HepG2 (cell line): ENCODE data around the gene STAT4. TPM values are rescaled to one million over a fixed set of nuclear protein-coding genes. Genes with fewer than 3 reads are reported as not detected.

Experiments
- CBFB ChIP-seq: sonication (generic); formaldehyde crosslinking; IDR thresholded peaks from 2 replicates; pipeline ENCODE4 v1.4.0; 2020; ENCODE audit warnings: missing genetic modification reagents
- E2F1 ChIP-seq: sonication (generic); formaldehyde crosslinking; IDR thresholded peaks from 2 replicates; pipeline ENCODE4 v1.5.0; 2020; ENCODE audit warnings: missing genetic modification reagents
- FOSL2 ChIP-seq: sonication (generic); formaldehyde crosslinking; IDR thresholded peaks from 2 replicates; pipeline ENCODE4 v1.4.0; 2020; ENCODE audit warnings: missing genetic modification reagents
- FOXO1 ChIP-seq: sonication (generic); formaldehyde crosslinking; IDR thresholded peaks from 2 replicates; pipeline ENCODE4 v1.4.0; 2020; ENCODE audit warnings: missing genetic modification reagents
- FOXO4 ChIP-seq: sonication (generic); formaldehyde crosslinking; conservative IDR thresholded peaks from 2 replicates; pipeline ENCODE4 v1.8.1; 2023; ENCODE audit warnings: missing genetic modification reagents
- GFI1 ChIP-seq: sonication (generic); formaldehyde crosslinking; IDR thresholded peaks from 2 replicates; pipeline ENCODE4 v1.5.0; 2020; ENCODE audit warnings: missing genetic modification reagents, mild to moderate bottlenecking, borderline replicate concordance
- IKZF5 ChIP-seq: IDR thresholded peaks from 2 replicates; pipeline ENCODE4 v1.6.1; 2018; ENCODE audit warnings: missing genetic modification reagents, mild to moderate bottlenecking, missing compliant biosample characterization
- IRF1 ChIP-seq: sonication (generic); formaldehyde crosslinking; IDR thresholded peaks from 2 replicates; pipeline ENCODE4 v1.4.0; 2020; ENCODE audit warnings: low read depth, mild to moderate bottlenecking, missing genetic modification reagents
- KLF6 ChIP-seq: IDR thresholded peaks from 2 replicates; pipeline ENCODE4 v1.8.0; 2016; ENCODE audit warnings: missing biosample characterization, missing genetic modification reagents
- MYPOP ChIP-seq: sonication (generic); formaldehyde crosslinking; IDR thresholded peaks from 2 replicates; pipeline ENCODE4 v1.8.1; 2023; ENCODE audit warnings: mild to moderate bottlenecking, moderate library complexity, missing genetic modification reagents
- NCOR1 ChIP-seq: fragments of 200-600 bp; sonication (generic); IDR thresholded peaks from 2 replicates; pipeline ENCODE4 v1.7.0; 2017; ENCODE audit warnings: antibody characterized with exemption, low read length, borderline replicate concordance
- NFRKB ChIP-seq: fragments of 450-650 bp; IDR thresholded peaks from 2 replicates; pipeline ENCODE4 v1.6.1; 2017
- REXO4 ChIP-seq: sonication (generic); formaldehyde crosslinking; IDR thresholded peaks from 2 replicates; pipeline ENCODE4 v1.8.0; 2022; ENCODE audit warnings: missing genetic modification reagents, mild to moderate bottlenecking, borderline replicate concordance
- SMYD3 ChIP-seq: sonication (generic); formaldehyde crosslinking; IDR thresholded peaks from 2 replicates; pipeline ENCODE4 v1.8.1; 2023; ENCODE audit warnings: mild to moderate bottlenecking, missing genetic modification reagents
- ZBTB7B ChIP-seq: sonication (generic); formaldehyde crosslinking; IDR thresholded peaks from 2 replicates; pipeline ENCODE4 v1.4.0; 2020; ENCODE audit warnings: missing genetic modification reagents
- ZFYVE20 ChIP-seq: sonication (generic); formaldehyde crosslinking; IDR thresholded peaks from 2 replicates; pipeline ENCODE4 v1.8.0; 2023; ENCODE audit warnings: low read depth, mild to moderate bottlenecking, moderate library complexity, missing genetic modification reagents, borderline replicate concordance
- ZNF225 ChIP-seq: sonication (generic); formaldehyde crosslinking; IDR thresholded peaks from 2 replicates; pipeline ENCODE4 v1.4.0; 2020; ENCODE audit warnings: mild to moderate bottlenecking, missing genetic modification reagents
- ZNF33A ChIP-seq: sonication (generic); formaldehyde crosslinking; IDR thresholded peaks from 2 replicates; pipeline ENCODE4 v1.5.1; 2020; ENCODE audit warnings: missing genetic modification reagents, mild to moderate bottlenecking, moderate library complexity, borderline replicate concordance
- ZNF597 ChIP-seq: sonication (generic); formaldehyde crosslinking; IDR thresholded peaks from 2 replicates; pipeline ENCODE4 v1.5.0; 2020; ENCODE audit warnings: missing genetic modification reagents
- ZNF790 ChIP-seq: sonication (generic); formaldehyde crosslinking; IDR thresholded peaks from 2 replicates; pipeline ENCODE4 v1.8.0; 2022; ENCODE audit warnings: missing genetic modification reagents, mild to moderate bottlenecking, borderline replicate concordance
- polyA plus RNA-seq, 8 experiments: library from polyadenylated mRNA; depleted of rRNA in 3 of 8; stranded (reverse) in 7 of 8; unstranded in 1 of 8; fragments of >200 nt; fragmentation: Illumina TruSeq in 4 of 8; extraction: Trizol in 4 of 8; gene quantifications; 2 replicates each; pipeline versions ENCODE4 v1.2.1 to v1.2.3, GENCODE V29; 2011 to 2016; ENCODE audit warnings: low read depth in 4 of 8, missing spikeins in 1 of 8, mixed read lengths in 1 of 8; ENCODE audit not compliant: insufficient read depth in 1 of 8
- total RNA-seq, 5 experiments: library from RNA; depleted of rRNA; stranded (reverse); fragments of >200 nt; fragmentation: Illumina TruSeq; extraction: Trizol; gene quantifications; 2 replicates each; pipeline ENCODE4 v1.2.3, GENCODE V29; 2016; ENCODE audit warnings: low read depth in 1 of 5

The STAT4 gene
- total and polyA plus RNA-seq, 2 of the 13 experiments (the other 11 are each of a cell fraction or from before 2014, with no cell fraction given) = 0.37 TPM; not detected in 1

GRCh38 chr2:191020221-191020741 is 130.5 kb downstream of the STAT4 start (continued):
- TF ChIP-seq E2F1 (CRISPR knock-in tag) = peak; percentile 99
- TF ChIP-seq FOSL2 (CRISPR knock-in tag) = peak; percentile 89
- TF ChIP-seq ZNF33A (CRISPR knock-in tag) = peak; percentile 97
- TF ChIP-seq IKZF5 (CRISPR knock-in tag) = peak; percentile 100
- peak; percentile 99 for TF ChIP-seq FOXO4 (CRISPR knock-in tag)
- no peak for TF ChIP-seq ZNF597 (CRISPR knock-in tag)
- peak; percentile 98 for TF ChIP-seq IRF1 (CRISPR knock-in tag)
- peak; percentile 98 for TF ChIP-seq REXO4 (CRISPR knock-in tag)
- no peak for TF ChIP-seq NFRKB
- TF ChIP-seq GFI1 = peak; percentile 92
- TF ChIP-seq CBFB (CRISPR knock-in tag) = peak; percentile 99
- peak; percentile 99 for TF ChIP-seq SMYD3 (CRISPR knock-in tag)
- peak; percentile 98 for TF ChIP-seq ZNF225
- peak; percentile 98 for TF ChIP-seq ZFYVE20 (CRISPR knock-in tag)
- TF ChIP-seq NCOR1 = peak; percentile 92; the same call in 1 of the 2 replicates
- TF ChIP-seq MYPOP = peak; percentile 100
- peak; percentile 97 for TF ChIP-seq ZBTB7B (CRISPR knock-in tag)
- peak; percentile 100 for TF ChIP-seq KLF6 (CRISPR knock-in tag)
- peak; percentile 95 for TF ChIP-seq ZNF790 (CRISPR knock-in tag)
- peak; percentile 98 for TF ChIP-seq FOXO1 (CRISPR knock-in tag)
